ENCODE results near the gene MROH2B.

Gene MROH2B

DNA sequence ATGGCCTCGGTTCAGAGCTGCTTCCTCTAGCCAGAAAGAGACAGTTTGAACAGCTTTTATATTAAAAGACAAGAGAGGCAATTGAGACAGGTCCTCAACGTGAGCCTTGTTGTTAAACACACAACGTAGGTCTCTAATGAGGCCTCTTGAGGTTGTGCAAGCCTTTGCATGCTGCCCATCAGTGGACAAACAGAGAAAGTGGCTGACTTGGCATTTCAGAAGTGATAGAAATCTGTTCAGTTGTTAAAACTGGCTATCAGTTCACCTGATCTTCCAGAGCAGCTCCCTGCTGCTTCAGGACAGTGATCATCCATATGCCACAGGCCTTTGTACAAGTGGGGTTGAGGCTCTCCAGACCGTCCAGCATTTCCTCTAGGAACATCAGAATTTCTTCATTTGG is 58.8 kb downstream of the MROH2B start:
- FAIRE-seq = no peak

DNA sequence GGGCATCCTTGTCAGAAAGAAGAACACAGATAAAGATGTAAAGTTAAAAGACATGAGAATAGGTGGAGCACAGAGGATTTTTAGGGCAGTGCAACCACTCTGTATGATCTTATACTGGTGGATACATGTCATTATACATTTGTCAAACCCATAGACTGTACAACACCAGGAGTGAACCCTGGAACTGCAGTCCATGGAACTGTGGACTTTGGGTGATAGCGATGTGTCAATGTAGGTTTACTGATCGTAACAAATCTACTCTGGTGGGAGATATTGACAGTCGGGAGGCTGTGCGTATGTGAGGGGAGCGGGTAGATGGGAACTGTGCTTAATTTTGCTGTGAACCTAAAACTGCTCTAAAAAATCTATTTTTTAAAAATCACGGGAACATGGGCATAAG is 60.6 kb downstream of the MROH2B start:
- FAIRE-seq = no peak

DNA sequence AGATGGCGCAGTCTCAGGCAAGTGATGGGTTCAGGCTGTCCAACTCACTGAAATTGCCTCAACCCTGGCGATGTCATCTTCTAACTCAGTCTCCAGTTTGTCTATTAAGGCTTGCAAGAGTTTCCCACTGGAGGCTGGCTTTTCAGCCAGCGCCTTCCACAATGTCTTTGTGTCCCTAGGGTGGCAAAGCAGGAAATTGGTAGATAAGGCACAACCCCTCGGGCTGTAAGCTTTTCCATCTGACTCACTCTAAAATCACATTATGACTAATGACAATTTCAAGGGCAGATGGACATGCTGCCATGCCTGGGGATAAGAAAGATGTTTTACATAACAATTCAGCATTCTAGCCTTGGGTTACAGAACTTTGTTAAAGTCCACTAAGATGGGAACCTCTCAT is 61.9 kb downstream of the MROH2B start:
- FAIRE-seq = no peak

- FAIRE-seq = no peak
Observed at GRCh38 chr5:41004931-41005330, 66.2 kb downstream of the MROH2B start.

DNA sequence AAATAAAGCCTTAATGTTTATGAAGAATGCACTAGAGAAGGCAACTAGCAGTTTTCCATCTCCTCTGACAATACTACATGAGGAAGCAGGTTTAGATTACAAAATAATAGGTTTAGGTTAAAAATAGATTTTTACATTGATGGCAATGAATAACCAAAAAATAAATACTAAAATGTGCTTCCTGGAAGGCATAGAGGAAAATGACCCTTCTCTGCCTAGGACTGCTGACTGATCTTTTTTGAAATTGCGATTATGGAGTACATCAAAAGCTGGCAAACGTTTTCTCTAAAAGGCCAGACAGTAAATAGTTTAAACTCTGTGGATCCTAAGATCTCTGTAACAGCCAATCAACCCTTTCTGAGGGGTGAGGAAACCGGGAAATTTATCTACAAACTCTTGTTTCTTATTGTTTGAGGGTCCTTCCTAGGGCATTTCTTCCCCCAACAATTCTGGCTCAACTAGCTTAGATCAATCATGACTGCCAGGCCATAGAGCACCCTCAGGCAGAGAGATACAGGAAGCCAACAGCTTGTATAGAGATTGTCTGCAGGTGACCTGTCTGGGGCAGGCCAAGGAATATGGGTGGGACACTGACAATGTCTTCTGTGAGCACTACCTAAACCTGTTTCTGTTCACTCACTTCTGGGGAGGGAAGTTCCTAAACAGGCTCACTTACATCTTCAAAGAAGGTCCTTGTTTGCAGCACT is 67.3 kb downstream of the MROH2B start:
- no peak for FAIRE-seq

GRCh38 chr5:40999966-41000365 is 71.2 kb downstream of the MROH2B start:
- no peak for FAIRE-seq

DNA sequence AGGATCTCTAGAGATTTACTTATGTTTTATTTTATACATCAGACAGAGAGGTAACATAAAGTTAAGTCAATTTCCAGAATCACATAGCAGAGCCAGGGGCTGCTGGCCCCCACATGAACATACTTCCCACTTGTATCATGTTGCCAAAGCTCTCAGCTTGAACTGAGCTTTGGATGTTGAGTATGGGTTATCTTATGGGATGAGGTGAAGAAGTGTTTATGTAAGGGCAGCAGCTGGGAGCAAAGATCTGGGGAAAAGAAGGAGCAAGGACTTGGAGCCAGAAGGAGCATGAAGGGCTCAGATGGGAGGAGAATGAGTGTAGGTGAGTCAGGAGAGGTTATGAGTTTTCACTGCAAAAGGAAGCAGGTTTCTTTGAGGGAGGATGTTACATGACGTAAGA is 72.0 kb downstream of the MROH2B start:
- FAIRE-seq = no peak

DNA sequence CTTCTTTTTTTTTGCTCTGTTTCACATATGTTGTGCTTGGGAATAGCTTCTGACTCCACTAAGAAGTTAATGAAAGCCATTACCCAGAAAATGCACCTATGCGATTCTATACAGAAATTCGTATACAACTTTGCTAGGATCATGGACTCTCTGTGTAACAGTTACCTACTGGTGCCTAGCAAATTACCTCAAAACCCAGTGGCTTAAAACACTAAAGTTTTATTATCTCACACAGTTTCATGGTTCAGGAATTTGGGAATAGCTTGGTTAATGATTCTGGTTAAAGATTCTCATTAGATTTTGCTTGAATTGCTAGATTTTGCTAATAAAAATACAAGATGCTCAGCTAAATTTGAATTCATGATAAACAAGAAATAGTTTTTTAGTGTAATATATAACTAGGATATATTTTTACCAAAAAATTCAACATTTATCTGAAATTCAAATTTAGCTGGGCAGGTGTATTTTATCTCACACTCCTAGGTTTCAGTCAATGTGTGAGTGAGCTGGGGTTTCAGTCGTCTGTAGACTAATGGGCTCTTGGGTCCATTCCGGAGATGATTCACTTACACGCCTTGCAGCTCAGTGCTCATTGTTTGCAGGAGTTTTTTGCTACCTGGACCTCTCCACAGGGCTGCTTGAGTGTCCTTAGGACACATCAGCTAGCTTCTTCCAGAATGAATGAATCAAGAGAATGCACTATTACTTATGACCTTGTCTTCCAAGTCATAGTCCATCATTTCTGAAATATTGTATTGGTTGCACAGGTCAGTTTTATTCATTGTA is 75.1 kb downstream of the MROH2B start:
- no peak for FAIRE-seq

- no peak for FAIRE-seq
Observed at GRCh38 chr5:40991981-40992559, 79.1 kb downstream of the MROH2B start.

DNA sequence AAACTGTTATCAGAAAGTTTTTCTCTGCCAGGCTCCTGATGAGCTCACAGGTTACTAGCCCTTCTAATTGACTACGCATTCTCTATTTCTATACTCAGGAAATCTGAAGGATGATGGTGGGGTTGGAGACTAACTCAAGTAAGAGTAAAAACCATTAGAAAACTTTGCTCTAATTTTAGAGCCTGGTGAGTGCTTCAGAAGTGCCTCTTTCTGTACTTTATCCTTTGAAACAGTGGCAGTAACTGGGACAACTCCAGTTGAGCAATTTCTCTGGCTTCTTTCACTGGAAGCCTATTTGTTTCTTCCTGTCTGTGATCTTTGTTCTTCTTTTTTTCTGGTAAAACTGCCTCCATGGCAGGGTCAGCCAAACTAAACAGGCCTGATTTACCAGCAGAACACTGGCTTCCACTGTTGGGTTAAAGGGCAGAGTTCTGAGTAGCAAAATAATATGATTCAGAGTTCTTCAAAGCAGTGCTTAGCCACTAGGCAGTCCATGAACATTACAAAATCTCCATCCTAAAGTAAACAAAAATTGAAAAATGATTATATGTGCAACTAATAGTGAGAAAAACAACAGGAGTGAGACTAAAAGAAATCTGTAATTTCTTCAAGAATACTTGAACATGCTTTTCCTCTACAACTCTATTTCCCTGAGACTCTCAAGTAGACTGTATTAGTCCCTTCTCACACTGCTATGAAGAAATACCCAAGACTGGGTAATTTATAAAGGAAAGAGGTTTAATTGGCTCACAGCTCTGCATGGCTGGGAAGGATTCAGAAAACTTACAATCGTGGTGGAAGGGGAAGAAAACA is 79.8 kb downstream of the MROH2B start:
- no peak for FAIRE-seq

- FAIRE-seq = no peak
Observed at GRCh38 chr5:40988746-40989510, 82.2 kb downstream of the MROH2B start.

GRCh38 chr5:40987349-40987748 is 83.8 kb downstream of the MROH2B start:
- FAIRE-seq = no peak

- FAIRE-seq = no peak
Observed at GRCh38 chr5:40986666-40987065, 84.5 kb downstream of the MROH2B start.

DNA sequence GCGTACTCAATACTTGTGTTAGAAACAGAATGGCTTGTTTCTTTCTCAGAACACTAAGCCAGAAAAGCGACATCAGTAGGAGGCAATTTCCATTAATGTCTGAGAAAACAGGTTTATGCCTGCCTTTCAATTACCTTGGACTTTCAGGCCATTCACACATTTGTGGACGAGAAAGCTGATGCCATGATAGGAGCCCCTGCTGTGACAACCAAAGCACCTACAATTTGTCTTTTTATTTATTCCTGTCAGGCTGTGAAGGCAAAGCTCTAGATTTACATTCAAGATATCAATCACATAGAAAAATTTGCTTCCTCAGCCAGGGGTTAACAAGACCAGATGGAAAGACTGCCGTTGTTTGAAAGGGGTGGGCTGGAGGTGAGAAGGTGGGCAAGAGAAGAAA is 85.6 kb downstream of the MROH2B start:
- no peak for FAIRE-seq

- no peak for FAIRE-seq
Observed at GRCh38 chr5:40984884-40985283, 86.3 kb downstream of the MROH2B start.

DNA sequence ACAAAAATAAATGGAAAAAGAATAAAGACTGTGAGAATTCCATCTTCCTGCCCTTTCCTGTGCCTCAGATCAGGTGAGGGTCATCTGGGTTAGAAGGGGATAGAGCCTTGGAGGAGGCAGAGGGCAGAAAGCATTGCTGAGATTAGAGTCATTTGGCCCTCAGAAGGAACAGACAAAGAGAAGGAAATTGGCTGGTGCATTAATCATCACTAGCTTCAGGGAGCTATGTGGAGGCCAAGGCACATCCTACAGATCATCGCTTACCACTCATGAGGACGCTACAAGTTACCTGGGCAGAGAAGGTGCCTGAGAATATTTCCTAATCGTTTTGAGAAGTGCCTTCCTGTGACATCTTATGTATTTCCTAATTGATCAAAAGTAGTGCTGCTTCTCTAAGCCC is 87.4 kb downstream of the MROH2B start:
- FAIRE-seq = no peak

GRCh38 chr5:40981420-40981819 is 89.7 kb downstream of the MROH2B start:
- no peak for FAIRE-seq

DNA sequence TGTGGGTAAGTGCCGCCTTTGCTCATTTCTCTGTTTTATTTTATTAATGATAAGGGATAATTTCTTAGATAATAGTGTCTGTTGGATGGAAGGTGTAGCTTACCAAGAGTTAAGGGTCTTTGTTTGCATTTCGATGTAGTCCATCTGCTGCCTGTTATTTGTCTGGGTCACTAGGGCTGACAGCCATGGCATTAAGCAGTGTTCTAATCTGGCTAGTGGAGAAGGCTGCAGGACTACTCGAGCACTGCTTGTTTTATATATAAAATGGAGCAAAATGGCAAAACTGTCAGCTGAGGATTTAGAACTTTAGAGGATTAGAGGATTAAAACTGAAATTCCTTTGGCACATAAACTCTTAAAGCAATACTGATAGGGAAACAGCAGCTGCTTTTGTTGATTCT is 94.3 kb downstream of the MROH2B start:
- FAIRE-seq = no peak

DNA sequence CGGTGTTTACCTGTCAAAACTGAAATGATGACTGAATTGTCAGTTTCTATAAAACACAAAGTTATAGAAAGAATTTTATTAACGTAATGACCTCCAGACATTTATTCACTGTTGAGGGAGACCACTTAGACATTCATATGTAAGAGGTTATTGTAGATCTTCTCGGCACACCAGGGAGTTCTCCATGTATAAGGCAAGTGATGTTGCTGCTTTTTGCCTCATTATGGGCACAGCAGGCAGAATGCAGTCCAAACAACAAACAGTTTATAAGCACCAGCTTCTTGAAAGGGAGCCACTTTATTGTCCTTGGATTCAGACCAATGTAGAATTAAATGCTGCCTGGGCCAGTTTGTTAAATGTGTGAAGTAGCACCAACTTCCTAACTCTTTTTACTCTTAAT is 95.1 kb downstream of the MROH2B start:
- FAIRE-seq = no peak

GRCh38 chr5:40973364-40974004 is 97.7 kb downstream of the MROH2B start:
- FAIRE-seq = no peak

- FAIRE-seq = no peak
Observed at GRCh38 chr5:40972434-40972833, 98.7 kb downstream of the MROH2B start.

Data from colon (tissue), 2 donors.